ENCODE data around the gene CNTNAP5. TPM values are rescaled to one million over a fixed set of nuclear protein-coding genes. Genes with fewer than 3 reads are reported as not detected.
A peak's percentile ranks its signal among the peaks of the same experiment; 100 is the strongest.

Gene CNTNAP5
- total RNA-seq, 1 experiment from 2014 or later = 0.48 TPM

GRCh38 chr2:124318913-124319312, 293.8 kb downstream of the CNTNAP5 start:
- Histone ChIP-seq H2BK12ac (ENCODE audit: insufficient read length, low read depth, low read length) (no peak overlapping the region), H3T11ph (ENCODE audit: low read length) (no peak overlapping the region), H4K5ac (ENCODE audit: insufficient read length, low read depth, low read length) (no peak overlapping the region), H2AK5ac (ENCODE audit: insufficient read length, low read length) (no peak overlapping the region), H3K4me2 (ENCODE audit: insufficient read depth, insufficient read length, low read length) (no peak overlapping the region), H3K18ac (ENCODE audit: insufficient read length, low read depth, low read length) (no peak overlapping the region), H3K56ac (ENCODE audit: insufficient read length, low read depth, low read length) (no peak overlapping the region), H3K79me1 (ENCODE audit: insufficient read depth, low read depth, low read length, poor library complexity, severe bottlenecking) (no peaks in the 10 kb centered on the region), H3K27ac (ENCODE audit: insufficient read length, low read depth, low read length) (no peak overlapping the region), H4K20me1 (ENCODE audit: control insufficient read depth, insufficient read depth, insufficient read length) (no peaks in the 10 kb centered on the region), H3K27me3 (ENCODE audit: insufficient read depth, low read length) (no peaks in the 10 kb centered on the region), H3K9me3 (ENCODE audit: control insufficient read depth, low read depth, low read length) (no peaks in the 10 kb centered on the region), H2BK120ac (ENCODE audit: low read depth, low read length, poor library complexity, severe bottlenecking) (no peak overlapping the region), H3K14ac (ENCODE audit: insufficient read depth, low read length) (no peak overlapping the region), H4K8ac (replicated peaks; ENCODE audit: insufficient read length, low read depth, low read length) (no peak overlapping the region), H2BK15ac (ENCODE audit: low read depth, low read length) (no peak overlapping the region), H4K91ac (ENCODE audit: insufficient read length, low read depth, low read length) (no peak overlapping the region), H3K23ac (ENCODE audit: insufficient read length, low read depth, low read length) (no peak overlapping the region), H3K4ac (ENCODE audit: low read depth, low read length) (no peak overlapping the region), H3K9ac (ENCODE audit: extremely low read depth, insufficient read length, low read length) (no peak overlapping the region), H3K79me2 (ENCODE audit: insufficient read depth, low read length) (no peaks in the 10 kb centered on the region), H3K4me1 (ENCODE audit: insufficient read depth, low read length) (peaks cover 2% of the 10 kb centered on the region; the same call in 1 of the 2 replicates), H3K23me2 (ENCODE audit: insufficient read length, low read depth, low read length, poor library complexity, severe bottlenecking) (no peaks in the 10 kb centered on the region), H2AFZ (ENCODE audit: low read length) (no peak overlapping the region), H2BK5ac (ENCODE audit: insufficient read length, low read length) (no peak overlapping the region), H2BK20ac (ENCODE audit: low read depth, low read length, poor library complexity, severe bottlenecking) (no peak overlapping the region)
- H3K27me3 Mint-ChIP-seq (ENCODE audit: low read depth) = no peaks in the 10 kb centered on the region
- no peak overlapping the region for H3K4me3 Mint-ChIP-seq
- no peak for DNase-seq
- no CpG with 5 or more reads among the region's 2 CpGs for WGBS (ENCODE audit: extremely low coverage, insufficient read length, low lambda C conversion rate)
- no peak for TF ChIP-seq CTCF (conservative IDR thresholded peaks at IDR 0.05)
- H3K27ac Mint-ChIP-seq = peak overlapping the region in 1 of 3 experiments; percentile 56; a peak in 1 of 7 replicates
- H3K36me3 Mint-ChIP-seq (ENCODE audit: insufficient read depth in 1 of 3, low read depth in 3 of 3) = no peaks in the 10 kb centered on the region
- H3K4me1 Mint-ChIP-seq = peaks cover 22 to 27% of the 10 kb centered on the region in 2 experiments
- H3K9me3 Mint-ChIP-seq = no peaks in the 10 kb centered on the region
